GM21526 (cell line): ENCODE measurements around the gene ARHGAP26.

ENCODE experiments used
- ATAC-seq: cut with Tn5 transposase; IDR thresholded peaks from one replicate; pipeline ENCODE4 v1.9.1; 2021; ENCODE audit warnings: moderate library complexity; ENCODE audit not compliant: unreplicated experiment, low FRiP score

Gene ARHGAP26, protein sequence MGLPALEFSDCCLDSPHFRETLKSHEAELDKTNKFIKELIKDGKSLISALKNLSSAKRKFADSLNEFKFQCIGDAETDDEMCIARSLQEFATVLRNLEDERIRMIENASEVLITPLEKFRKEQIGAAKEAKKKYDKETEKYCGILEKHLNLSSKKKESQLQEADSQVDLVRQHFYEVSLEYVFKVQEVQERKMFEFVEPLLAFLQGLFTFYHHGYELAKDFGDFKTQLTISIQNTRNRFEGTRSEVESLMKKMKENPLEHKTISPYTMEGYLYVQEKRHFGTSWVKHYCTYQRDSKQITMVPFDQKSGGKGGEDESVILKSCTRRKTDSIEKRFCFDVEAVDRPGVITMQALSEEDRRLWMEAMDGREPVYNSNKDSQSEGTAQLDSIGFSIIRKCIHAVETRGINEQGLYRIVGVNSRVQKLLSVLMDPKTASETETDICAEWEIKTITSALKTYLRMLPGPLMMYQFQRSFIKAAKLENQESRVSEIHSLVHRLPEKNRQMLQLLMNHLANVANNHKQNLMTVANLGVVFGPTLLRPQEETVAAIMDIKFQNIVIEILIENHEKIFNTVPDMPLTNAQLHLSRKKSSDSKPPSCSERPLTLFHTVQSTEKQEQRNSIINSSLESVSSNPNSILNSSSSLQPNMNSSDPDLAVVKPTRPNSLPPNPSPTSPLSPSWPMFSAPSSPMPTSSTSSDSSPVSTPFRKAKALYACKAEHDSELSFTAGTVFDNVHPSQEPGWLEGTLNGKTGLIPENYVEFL

GRCh38 chr5:142769793-142770649, at the start of gene ARHGAP26:
Gene ARHGAP26 (plus strand): TSS chr5:142770377. CDS start chr5:142770762, 385 bp downstream.
- ATAC-seq = peak; percentile 98

GRCh38 chr5:142720641-142721271, 49.4 kb upstream of the ARHGAP26 start:
- no peak for ATAC-seq

- no peak for ATAC-seq
Measured at GRCh38 chr5:142722146-142722545, 48.0 kb upstream of the ARHGAP26 start.

DNA sequence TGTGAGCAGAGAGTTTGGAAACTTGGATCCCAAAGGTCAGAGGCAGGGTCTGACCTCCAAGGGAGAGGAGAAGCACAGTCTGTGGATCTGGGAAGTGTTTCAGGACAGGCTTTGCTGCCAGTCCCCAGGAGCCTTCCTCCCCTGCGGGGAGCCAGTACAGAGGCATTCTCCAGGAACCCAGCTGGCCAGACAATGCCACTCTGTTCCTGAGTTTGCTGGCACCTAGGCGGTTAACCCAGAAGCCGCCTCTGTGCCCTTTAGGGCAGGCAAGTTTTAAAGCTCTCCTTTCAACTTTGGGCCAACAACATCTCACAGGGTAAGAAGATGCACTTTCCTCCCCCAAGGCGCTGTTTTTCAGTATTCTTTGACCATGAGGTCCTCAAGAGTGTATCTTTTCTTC, 47.3 kb upstream of the ARHGAP26 start:
- ATAC-seq = no peak

DNA sequence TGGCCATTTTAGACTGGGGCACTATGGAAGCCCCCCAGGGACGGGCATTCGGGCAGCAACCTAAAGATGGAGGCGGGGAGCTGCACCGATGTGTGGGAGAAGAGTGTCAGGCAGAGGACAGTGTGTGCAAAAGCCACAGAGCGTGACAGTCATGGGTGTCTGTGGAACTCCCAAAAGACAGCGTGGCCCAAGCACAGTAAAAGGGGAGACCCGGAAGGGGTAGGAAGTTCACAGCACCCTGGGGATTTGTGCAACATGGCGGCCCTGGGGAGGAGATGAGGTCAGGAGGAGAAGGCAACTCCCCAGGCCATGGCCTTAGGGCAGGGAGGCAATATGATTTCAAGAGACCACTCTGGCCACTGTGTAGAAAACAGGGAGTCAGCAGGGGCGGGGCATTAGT, 45.4 kb upstream of the ARHGAP26 start:
- no peak for ATAC-seq

- no peak for ATAC-seq
Measured at GRCh38 chr5:142725231-142726187, 44.7 kb upstream of the ARHGAP26 start.

DNA sequence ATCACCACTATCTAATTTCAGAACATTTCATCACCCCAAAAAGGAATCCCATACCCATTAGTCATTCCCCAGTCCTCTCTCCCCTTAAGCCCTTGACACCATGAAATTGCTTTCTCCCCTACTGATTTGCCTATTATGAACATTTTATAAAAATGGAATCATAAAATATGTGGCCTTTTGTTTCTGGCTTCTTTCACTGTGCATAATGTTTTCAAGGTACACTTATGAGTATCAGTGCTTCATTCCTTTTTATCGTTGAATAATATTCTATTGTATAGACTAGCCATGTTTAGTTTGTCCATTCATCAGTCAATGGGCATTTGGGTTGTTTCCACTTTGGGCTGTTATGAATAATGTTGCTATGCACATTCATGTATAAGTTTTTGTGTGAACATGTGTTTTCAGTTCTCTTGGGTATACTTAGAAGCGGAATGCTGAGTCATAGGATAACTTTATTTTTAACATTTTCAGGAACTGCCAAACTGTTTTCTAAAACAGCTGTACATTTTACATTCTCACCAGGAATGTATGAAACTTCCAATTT, 43.9 kb upstream of the ARHGAP26 start:
- ATAC-seq = no peak

GRCh38 chr5:142727735-142728047, 42.5 kb upstream of the ARHGAP26 start:
- ATAC-seq = no peak

GRCh38 chr5:142735323-142736246, 34.6 kb upstream of the ARHGAP26 start:
- ATAC-seq = no peak

DNA sequence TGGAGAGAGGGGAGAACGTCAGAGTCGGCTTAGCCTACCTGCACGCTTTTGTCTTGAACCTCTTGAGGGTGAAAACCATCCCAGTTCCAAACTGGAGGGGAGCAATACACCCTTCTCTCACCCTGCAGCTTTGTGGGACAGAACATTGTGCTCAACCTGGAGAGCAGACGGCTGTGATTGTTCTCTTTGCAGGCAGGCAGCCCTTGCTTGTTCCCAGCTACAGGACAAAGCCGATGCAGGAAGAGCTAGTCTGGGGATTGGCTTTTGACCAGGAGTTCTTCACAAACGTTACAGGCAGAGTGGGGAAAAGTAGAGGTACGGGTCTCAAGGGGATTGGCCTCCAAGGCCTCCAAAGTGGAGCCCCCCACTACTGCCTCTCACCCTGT, 33.9 kb upstream of the ARHGAP26 start:
- no peak for ATAC-seq

DNA sequence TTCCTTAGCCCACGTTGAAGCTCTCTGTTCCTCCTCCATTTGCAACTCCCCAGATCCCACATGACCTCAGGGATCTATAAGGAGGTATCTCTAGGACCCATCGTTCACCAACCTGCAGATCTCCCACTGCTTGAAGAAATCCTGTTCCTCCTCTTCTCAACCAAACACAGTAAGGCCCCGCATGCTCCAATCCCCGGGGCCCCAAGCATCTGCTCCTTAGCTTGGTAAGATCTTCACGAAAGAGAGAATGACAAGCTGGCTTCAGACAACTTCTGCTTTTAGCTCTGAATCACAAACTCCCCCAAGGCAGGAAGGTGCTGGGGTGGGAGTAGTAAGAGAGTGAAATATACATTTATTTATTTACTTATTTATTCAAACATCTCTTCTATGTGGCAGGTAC, 33.0 kb upstream of the ARHGAP26 start:
- no peak for ATAC-seq

DNA sequence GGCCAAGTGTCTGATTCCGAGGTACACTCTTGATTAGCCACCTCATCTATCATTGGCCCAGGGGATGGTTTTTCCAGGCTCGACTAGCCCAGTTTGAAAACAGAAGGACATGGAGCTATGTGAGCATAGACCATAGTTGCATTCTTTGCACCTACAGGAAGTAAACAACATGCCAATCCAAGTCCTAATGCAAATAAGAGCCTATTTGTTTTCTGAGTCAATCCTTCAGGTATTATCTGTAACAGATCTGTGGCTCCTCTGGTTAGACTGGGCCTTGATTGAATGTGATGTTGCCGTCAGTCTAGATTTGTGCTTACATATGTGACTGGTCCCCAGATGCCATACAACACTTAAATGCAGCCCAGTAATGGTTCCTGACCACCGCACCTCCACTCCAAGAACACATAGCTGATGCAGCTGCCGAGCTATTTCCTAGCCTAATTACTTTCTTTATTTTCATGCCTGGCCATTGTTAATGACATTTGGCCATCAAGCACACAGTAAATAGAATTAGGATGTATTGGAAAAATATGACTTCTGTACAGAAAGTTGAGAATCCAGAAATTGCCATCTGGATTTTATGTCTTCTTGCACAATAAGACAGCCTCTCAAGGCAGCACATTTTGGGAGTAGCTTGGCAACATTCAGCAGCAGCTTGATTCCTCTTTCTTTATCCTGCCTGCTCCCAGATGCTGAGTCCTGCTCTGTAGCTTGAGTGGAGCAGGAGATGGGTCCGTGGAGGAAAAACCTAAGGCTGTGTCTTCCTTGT, 29.5 kb upstream of the ARHGAP26 start:
- no peak for ATAC-seq

GRCh38 chr5:142743592-142744441, 26.4 kb upstream of the ARHGAP26 start:
- ATAC-seq = no peak

GRCh38 chr5:142745268-142745667, 24.9 kb upstream of the ARHGAP26 start:
- no peak for ATAC-seq

DNA sequence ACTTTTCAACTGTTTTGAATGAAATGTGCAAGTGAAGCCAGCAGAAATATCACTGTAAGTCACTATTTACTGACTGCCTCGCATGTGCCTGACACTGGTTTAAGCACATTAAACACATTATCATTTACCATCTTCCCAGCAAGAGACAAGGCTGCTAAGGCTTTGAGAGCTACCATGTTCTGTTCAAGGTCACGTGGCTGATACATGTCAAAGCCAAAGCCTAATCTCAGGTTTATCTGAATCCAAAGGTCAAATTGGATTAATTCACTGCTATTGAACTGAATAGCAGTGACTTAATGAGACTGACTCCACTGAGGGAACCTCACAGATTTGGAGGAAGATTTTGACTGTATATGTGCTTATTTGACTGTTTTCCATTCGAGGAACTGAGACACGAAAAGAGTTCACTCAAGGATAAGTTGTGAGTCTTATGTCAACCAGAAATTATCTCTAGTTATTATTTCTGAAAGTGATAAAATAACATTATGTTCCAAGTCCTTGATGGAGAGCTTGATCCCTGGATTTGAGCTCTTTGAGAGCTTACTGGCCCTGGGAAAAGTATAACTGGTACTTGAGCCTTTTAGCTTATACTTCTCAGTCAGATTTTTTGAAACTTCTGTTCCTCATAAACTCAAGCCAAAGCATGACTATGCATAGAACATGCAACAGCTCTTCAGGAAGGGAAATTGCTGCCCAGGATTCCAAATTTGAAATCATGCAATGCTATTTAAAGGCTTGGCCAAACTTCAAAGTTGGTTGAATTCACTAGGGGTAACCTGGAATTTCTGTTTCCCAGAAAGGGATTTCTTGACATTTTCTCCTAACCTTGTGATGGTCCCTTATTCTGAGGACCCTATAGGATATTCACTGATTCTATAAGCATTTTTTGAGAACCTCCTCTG, 23.4 kb upstream of the ARHGAP26 start:
- ATAC-seq = no peak

DNA sequence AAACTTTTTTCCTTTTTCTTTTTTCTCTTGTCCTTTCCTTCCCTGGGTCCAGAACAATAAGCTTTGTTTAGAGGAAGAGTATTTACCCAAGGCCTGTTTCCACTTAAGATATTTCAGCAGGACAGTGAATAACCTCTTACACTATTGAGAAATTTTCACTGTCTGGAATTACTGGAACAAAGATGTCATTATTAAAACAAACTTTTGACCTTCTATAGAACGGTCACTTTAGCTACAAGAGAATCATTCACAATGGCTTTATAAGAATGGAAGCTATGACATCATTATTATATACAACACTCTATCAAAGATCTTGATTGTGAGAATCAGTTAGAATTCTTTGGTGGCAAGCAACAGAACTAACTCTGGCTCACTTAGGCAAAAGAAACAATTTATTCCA, 22.0 kb upstream of the ARHGAP26 start:
- ATAC-seq = no peak
